GM21381 (cell line): ENCODE results near the gene R3HCC1L.
"Not testable (repeated sequence)": the region's sequence is repeated elsewhere in the genome, so short reads cannot be mapped to it uniquely, and the experiment has no call there.

Experiments
- ATAC-seq: cut with Tn5 transposase; IDR thresholded peaks from one replicate; pipeline ENCODE4 v1.9.1; 2021; ENCODE audit warnings: mild to moderate bottlenecking, moderate library complexity; ENCODE audit not compliant: unreplicated experiment

Gene R3HCC1L

DNA sequence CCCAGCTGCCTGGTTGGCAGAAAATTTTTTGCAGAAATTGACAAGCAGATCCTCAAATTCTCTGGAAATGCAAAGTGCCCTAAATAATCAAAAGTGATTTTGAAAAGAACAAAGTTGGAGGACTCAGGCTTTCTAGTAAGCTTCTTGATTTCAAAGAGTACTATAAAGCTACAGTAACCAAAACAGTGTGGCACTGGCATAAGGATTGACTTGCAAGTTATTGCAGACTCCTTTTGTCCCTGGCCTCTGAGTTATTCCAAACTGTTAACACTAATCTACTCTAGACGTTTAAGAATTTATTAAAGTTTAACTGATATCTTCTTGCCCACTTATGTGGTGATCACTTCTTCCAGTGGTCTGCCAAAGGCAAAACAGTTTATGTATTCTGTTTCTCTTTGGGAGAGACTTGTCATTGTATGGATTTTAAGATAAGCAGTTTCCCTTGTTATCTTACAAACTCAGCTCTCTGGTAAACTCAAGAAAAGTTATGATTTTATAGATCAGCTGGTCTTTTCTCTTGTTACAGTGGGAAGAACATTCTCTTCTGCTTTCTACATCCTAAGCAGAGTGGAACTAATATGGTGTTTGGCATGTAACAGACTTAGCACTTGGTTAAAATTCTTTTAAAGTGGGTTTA lies 92.2 kb downstream of the R3HCC1L start:
- no peak for ATAC-seq

DNA sequence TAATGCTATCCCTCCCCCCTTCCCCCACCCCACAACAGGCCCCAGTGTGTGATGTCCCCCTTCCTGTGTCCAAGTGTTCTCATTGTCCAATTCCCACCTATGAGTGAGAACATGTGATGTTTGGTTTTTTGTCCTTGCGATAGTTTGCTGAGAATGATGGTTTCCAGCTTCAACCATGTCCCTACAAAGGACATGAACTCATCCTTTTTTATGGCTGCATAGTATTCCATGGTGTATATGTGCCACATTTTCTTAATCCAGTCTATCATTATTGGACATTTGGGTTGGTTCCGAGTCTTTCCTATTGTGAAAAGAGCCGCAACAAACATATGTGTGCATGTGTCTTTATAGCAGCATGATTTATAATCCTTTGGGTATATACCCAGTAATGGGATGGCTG lies 93.3 kb downstream of the R3HCC1L start:
- not testable (repeated sequence) for ATAC-seq

DNA sequence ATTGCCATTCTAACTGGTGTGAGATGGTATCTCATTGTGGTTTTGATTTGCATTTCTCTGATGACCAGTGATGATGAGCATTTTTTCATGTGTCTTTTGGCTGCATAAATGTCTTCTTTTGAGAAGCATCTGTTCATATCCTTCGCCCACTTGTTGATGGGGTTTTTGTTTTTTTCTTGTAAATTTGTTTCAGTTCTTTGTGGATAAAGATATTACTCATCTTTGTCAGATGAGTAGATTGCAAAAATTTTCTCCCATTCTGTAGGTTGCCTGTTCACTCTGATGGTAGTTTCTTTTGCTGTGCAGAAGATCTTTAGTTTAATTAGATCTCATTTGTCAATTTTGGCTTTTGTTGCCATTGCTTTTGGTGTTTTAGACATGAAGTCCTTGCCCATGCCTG lies 93.8 kb downstream of the R3HCC1L start:
- ATAC-seq, result not testable (repeated sequence)

DNA sequence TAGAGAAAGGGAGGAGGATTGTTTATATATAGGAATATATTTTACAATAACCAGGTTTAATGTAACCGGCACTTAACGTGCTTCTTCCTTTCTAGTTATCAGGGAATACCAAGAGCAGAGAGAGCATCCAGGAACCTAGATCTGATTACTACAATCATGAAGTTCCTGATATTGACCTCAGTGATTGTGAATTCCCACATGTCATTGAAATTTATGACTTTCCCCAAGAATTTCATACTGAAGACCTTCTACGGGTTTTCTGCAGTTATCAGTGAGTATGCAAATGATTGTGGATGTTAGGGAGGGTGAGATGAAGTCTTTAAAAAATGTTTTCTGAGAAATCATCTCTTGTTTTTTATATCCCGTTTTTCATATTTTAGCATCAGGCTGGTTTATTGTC lies 97.0 kb downstream of the R3HCC1L start:
- no peak for ATAC-seq

DNA sequence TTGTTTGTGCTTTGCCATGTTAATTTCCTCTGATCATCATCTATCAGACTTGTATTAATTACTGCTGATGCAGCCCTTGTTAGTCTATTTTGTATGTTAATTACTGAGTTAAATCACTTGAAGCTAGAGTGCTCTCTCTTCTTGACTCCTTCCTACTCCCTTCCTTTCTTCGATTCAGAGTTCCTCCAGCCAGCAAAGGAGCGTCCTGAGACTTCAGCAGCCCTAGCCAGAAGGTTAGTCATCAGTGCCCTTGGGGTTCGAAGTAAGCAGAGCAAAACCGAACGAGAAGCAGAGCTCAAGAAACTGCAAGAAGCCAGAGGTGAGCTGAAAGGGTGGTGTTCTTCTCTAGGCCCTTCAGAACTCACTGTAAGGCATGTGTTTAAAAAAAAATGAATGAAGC lies 101.4 kb downstream of the R3HCC1L start:
- ATAC-seq, result no peak

DNA sequence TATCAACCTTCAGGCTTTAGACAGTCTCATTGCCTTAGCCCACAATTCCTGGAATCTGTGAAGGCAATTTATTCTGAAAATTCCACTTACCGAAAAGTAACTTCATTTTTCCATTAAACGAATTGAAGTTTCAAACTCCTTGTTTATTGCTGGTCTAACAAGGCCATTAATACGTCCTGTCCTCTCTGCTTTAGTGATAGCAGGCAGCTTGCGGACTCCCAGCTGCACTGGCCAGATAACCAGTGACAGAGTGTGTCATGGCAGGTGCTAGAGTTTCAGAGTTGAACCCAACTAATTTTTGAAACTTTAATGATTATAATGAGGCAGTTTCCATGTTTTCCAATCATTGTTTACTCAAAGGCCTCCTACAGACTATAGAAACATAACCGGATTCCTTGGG lies 102.4 kb downstream of the R3HCC1L start:
- ATAC-seq, result no peak

DNA sequence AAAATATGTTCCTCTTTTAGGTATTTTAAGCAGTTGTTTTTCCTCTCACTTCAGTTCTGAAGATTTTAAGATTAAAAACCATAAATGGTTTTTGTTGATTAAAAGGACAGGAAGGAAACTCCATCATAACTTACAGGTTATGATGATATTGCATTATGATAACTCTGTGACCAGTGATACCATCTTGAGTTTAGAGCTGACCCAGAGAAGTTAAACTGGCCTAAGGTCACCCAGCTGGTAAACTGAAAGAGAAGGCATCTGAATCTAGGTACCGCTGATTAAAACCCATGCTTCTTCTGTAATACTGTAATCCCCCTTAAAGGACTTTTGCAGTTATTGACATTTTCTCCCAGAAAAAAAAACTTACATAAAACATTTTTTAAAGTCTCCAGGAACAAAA lies 103.9 kb downstream of the R3HCC1L start:
- no peak for ATAC-seq

DNA sequence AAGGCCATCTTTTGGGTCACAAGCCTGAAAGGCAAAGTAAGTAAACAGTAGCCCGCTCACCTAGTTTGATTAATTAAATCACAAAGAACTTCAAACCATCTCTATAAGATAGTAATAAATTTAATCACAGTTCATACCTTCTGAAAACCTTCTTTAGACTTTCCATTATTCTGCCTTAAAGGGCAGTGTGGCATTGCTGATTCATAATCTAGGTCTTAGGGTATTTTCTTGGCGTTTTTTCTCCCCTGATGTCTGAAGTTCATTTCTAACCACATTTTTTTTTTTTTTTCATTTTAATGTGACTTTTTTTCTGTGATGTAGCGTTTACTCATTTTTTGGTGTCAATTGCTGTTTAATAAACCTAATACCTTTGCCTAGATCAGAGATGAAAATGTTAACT lies 106.1 kb downstream of the R3HCC1L start:
- ATAC-seq, result no peak

DNA sequence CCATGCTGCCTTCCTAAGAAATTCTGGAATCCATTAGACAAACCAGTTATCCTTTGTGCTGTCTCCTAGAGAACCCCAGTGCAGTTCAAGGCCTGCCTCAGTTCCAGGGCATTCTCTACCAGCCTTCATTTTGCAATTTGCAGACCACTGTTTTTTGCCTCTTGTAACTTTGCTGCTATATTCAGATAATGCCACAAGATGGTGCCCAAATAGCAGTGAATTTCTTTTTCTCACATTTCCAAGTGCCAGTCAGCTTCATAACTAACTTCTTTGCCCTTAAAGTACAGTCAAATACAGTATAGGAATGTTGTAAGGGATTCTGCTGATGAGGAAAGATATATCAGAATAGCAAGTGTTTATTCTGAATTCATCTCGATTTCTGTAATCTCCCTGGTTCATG lies 108.4 kb downstream of the R3HCC1L start:
- no peak for ATAC-seq

DNA sequence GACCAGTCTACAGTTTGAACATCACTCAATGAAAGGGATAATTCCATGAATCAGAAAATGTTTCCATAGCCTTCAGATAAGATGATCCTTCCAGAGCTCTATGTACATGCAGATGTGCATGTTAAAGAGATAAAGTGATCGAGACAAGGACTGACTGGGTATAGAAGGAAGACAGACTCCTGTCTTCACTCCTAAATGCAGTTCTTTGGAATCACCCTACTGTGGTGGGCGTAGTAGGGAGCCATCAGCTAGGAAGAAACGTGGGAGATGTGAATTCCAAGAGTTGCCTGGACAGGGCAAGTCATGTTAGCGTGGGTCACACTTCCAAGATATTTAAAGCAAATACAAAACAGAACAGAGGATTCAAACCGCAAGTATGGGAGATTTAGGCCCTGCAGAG lies 109.7 kb downstream of the R3HCC1L start:
- no peak for ATAC-seq

DNA sequence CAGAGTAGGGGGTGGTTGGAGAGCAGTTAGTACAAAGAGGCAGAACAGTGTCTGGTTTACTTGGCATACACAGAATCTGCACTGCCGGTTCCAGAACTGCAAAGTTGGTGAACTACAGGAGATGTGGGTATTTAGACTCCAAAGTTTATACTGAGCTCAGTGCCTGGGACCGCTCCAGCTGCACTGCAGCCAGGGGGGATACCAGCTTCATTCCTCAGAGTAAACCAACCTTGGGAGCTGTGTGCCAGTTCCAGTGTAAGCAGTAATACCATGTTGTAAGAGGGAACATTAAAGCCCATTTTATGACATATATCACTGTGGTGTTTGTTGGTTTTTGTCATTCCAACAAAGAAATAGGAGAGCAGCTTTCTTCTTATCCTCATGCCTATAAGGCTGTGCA lies 110.1 kb downstream of the R3HCC1L start:
- ATAC-seq, result no peak

DNA sequence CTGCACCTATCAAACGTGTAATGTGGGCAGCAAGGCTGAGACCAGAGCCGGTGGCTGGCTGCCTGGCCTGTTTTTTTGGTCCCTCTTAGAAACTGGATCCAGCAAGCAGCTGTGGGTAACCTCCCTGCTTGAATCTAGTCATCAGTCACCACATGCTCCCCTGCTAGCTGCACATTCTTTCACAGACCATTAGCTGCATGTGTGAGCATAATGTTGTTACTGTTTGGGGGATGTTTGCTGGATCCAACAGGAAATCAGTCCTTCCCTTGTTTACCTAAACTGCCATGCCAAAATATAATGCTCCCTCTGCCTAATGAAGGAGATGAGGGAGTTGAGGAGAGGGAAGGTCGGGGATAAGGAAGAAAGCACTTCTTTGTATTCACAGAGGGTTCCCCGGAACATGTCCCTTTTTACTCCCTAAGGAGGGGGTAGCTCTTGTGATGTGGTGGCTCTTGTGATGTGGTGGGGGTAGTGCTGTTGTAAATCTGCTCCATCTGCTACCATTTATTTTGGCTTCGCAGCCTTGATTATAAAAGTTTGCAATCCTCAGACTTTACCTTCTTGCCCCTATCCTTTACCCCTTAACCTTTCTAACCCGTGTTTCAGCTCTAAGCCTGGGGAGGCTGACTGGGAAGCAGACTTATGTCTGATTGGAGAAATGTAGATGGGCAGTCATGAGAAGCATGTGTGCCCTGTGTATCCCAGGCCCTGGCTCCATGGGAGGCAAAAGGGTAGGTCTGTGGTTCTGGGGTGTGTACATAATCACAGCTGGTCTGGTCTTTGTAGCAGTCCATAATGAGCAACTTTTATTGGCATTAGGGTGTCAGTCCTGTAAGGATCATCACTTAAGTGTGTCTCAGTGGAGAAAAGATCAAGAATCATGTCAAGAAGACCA lies 112.7 kb downstream of the R3HCC1L start:
- no peak for ATAC-seq

DNA sequence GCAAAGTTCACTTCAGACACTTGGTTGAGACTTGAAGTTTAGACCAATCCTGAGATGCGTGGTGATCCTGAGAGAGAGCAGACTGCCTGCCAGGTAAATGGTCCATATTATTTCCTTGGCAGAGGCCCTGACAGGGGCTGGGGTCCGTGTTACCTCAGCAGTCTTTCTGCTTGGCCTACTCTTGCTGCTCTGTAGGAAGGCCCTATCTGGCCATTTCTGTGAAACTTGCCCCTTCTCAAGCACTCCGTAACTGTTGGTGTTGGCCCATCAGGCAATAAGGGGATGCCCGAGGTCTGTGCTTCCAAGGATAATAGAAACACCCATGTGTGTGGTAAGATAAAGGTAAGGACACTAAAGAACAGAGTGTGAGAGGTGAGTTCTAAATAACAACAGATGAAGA lies 113.6 kb downstream of the R3HCC1L start:
- ATAC-seq, result no peak

DNA sequence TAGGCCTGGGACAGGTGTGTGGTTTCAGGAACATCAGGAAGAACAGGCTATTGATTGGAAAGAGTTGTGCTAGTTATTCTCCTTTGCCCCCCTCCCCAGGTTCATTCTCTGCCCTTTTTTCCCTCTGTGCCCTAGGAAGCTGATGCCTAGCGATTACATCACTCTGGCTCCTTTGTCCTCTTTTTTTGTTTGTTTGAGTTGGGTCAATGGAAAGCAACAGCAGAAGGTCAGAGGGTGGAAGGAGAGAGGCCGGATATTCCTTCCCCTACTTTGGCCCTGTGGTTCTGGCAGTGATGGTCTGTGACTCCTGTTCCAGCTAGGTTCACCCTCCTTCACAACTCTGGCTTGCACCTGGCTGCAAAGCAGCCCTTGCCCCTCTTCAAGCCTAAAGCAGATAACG lies 114.7 kb downstream of the R3HCC1L start:
- no peak for ATAC-seq

DNA sequence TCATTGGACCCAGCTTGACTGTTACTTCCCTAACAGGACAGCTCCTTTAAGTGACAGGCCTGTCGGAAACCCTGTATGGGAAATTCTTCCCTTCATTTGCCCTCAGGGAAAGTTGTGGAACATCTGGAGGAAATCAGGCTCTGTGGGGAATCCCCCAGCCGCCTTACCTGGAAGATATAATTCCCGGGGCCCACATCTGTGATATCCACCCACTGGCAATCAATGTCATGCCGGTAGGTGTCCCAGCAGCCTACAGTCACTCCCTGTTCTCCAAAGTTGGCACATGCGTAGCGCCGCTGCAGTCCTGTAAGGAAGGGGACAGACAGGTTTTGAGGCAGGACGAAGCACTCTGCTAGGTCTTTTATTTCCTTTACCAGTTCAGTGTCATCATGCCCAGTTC lies 116.9 kb downstream of the R3HCC1L start:
- no peak for ATAC-seq

DNA sequence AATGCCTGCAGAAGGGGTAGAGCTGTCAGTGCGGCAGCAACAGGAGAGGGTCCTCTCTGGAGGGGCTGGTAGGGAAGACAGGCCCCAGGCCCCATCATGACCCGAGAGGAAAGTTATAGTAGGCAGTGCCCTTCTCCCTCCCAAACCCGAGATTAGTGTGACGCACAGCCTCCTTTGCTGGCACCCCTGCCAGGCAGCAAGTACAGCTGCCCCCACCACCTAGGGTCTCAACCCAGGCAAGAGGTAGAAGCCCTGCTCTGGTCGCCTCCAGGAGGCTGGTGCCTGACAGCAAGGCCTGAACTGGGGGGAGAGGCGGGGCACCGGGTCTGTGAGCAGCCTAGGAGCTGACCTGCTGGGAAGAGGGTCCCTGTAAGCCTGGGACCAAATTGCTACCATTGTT lies 118.0 kb downstream of the R3HCC1L start:
- no peak for ATAC-seq

DNA sequence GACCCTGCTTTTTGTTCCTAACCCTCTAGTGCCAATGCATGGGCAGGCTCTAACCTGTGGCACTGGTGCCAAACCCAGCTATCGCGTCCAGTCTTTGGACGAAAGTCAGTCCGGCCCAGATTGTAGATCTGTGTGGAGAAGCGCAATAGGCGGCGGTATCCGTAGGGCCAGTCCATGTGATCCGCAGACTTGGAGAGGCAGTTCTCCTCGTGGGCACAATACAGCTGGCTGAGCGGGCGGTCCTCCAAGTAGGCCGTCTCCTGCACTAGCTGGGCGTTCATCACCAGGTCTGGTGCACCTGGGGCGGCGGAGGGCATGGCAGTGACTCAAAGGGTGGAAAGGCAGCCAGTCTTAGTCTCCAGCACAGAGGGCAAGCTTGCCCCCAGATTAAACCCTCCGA lies 119.0 kb downstream of the R3HCC1L start:
- no peak for ATAC-seq

DNA sequence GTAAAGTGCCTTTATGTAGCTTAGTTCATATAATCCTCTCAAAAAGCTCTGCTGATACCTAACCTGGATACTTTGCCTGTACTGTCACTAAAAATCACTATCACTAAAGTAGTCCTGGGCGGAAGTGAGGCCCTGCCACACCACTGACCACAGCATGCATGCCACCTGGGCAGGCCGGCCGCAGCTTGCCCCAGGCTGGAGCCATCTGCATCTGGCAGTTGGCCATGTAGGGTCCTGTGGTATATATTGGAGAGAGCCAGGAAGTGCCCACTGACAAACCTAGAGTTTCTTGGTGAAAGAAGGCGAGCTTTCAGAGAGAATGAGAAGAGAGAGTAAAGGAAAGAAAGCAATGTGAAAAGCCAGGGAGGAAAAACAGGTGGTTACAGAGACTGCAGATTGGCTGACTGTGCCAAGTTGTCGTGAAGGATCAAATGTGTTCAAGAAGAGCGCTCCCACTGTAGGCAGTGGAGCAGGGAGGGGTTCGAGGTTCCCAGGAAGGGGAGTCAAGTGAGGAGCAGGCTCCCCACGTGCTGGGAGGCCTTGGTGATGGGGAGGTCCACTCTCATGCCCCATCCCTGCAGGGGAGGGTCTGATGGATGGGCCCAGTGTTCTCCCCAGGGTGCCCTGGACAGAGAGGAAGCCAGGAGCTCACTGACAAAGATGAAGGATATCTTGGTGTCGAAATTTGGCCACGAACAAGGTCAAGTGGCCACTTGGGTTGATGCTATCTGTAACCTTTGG lies 119.9 kb downstream of the R3HCC1L start:
- no peak for ATAC-seq

DNA sequence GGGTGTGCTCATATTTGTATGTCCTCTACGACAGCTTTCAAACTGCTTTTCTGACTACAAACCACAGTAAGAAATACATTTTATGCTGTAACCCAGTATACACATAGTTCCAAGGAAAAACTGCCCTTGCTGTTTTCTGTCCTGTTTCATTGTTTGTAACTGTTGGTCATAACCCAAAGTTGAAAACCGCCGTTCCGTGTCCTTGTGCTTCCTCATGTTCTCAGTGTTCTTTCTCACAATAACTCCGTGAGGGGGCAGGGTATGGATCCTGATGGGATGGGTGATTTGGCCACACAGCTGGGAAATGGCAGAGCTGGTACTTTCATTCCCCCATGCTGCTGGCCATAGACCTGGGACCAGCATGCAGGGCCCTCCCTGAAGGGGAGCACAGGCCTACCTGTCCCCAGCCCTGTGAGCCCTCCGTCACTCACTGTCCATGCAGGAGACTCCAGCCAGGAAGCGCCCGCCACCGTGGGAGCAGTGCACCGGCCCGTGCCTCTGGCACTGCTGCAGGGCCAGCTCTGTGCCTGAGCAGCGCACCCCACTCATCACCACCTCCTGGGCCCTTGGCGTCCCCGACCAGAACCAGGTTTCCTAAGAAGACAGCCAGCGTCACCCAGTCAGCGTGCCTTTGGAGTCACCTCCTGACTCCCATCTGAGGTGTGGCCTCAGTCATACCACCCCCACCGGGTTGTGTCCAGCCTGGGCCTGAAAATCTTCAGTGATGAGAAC lies 120.9 kb downstream of the R3HCC1L start:
- ATAC-seq, result no peak

DNA sequence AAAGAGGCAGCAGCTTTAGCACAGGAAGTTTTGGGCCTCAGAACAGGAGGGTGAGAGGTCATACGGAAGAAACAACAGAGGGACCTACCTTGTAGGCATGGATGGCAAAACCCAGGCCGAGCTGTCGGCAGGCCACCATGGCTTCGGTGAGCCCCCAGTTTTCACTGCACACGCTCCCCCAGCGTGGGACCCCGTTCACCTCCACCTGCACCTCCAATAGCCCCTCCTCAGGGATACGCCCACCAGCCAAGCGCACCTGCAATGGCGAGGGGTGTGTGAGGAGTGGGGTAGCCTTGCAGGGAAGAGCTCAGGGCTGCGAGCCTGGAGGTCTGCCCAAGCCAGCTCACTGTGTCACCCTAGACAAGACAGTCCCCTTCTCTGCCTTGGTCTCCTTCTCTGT lies 122.2 kb downstream of the R3HCC1L start:
- ATAC-seq, result no peak

DNA sequence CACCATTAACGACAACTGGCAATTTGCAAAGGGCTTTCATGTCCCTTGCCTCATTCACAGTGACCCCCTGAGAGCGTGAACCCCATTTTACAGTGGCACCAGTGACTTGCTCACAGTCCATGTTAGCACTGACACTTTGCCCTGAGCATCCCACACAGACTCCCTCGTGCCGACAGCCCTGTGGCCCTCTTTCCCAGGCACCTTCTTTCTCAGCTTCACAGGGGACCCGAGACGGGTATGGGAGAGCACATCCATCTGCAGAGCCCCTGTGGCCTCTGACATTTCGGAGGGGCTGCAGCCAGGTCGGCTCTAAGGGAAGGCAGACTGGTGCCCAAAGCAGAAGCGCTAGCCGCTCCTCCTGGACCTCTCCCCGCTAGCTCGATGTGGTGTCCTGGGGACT lies 122.7 kb downstream of the R3HCC1L start:
- ATAC-seq, result no peak
